ENCODE data around the gene SLC26A2. TPM values are rescaled to one million over a fixed set of nuclear protein-coding genes. Genes with fewer than 3 reads are reported as not detected.

The SLC26A2 gene
- total RNA-seq, 1 experiment from 2014 or later = 43.9 TPM

- Histone ChIP-seq H3K27me3 (replicated peaks; ENCODE audit: control insufficient read depth, insufficient read depth, low read length) (no peaks in the 10 kb centered on the region), H3K4me1 (peaks cover 21% of the 10 kb centered on the region), H3K36me3 (ENCODE audit: control insufficient read depth, insufficient read depth, low read length) (no peaks in the 10 kb centered on the region), H3K4me3 (ENCODE audit: low read depth, low read length) (no peak overlapping the region), H3K9me3 (no peaks in the 10 kb centered on the region)
- ChIA-PET POLR2A (interaction anchor here (1.4 kb wide), 1 partner anchor 23 kb away, joined by 4 read pairs; no protein-coding TSS in a partner anchor), CTCF (interaction anchor here (0.6 to 2.5 kb wide), 3 partner anchors 15 to 101 kb away, joined by 3 to 9 read pairs (median 3); no protein-coding TSS in a partner anchor)
- H3K27me3 Mint-ChIP-seq (ENCODE audit: insufficient read depth, unreplicated experiment) = no peaks in the 10 kb centered on the region
- no peaks in the 10 kb centered on the region for H3K9me3 Mint-ChIP-seq (ENCODE audit: unreplicated experiment)
- H3K4me1 Mint-ChIP-seq (ENCODE audit: low read depth, unreplicated experiment) = peaks cover 24% of the 10 kb centered on the region
- no peak for TF ChIP-seq CTCF (IDR thresholded peaks at IDR 0.05; ENCODE audit: insufficient read depth in 1 of 2, low read depth in 1 of 2, low read length in 1 of 2, severe bottlenecking in 1 of 2, unreplicated experiment in 1 of 2)
- no peak overlapping the region for H3K4me3 Mint-ChIP-seq (ENCODE audit: unreplicated experiment)
- intact Hi-C loops (cut with micrococcal nuclease; ENCODE audit: unreplicated experiment) = no loop called here
- no TSS peak for BruUV-seq (replicated peaks)
- no peak overlapping the region for H3K27ac Mint-ChIP-seq (ENCODE audit: unreplicated experiment)
- DNase-seq = no peak
- no peaks in the 10 kb centered on the region for H3K36me3 Mint-ChIP-seq (ENCODE audit: insufficient read depth, unreplicated experiment)
These were observed 25.1 kb upstream of the SLC26A2 start for GRCh38 chr5:149935431-149935901.

GRCh38 chr5:149936044-149936699 lies 24.4 kb upstream of the SLC26A2 start:
- Mint-ChIP-seq H3K9me3 (ENCODE audit: unreplicated experiment) (no peaks in the 10 kb centered on the region), H3K4me1 (ENCODE audit: low read depth, unreplicated experiment) (peaks cover 29% of the 10 kb centered on the region), H3K4me3 (ENCODE audit: unreplicated experiment) (no peak overlapping the region), H3K27me3 (ENCODE audit: insufficient read depth, unreplicated experiment) (no peaks in the 10 kb centered on the region), H3K36me3 (ENCODE audit: insufficient read depth, unreplicated experiment) (no peaks in the 10 kb centered on the region), H3K27ac (ENCODE audit: unreplicated experiment) (no peak overlapping the region)
- intact Hi-C loops (cut with micrococcal nuclease; ENCODE audit: unreplicated experiment) = no loop called here
- DNase-seq = no peak
- no TSS peak for BruUV-seq (replicated peaks)
- TF ChIP-seq CTCF (IDR thresholded peaks at IDR 0.05; ENCODE audit: insufficient read depth in 1 of 2, low read depth in 1 of 2, low read length in 1 of 2, severe bottlenecking in 1 of 2, unreplicated experiment in 1 of 2) = no peak
- H3K36me3 ChIP-seq (ENCODE audit: control insufficient read depth, insufficient read depth, low read length) = no peaks in the 10 kb centered on the region
- H3K4me3 ChIP-seq (ENCODE audit: low read depth, low read length) = no peak overlapping the region
- H3K4me1 ChIP-seq = peaks cover 28% of the 10 kb centered on the region
- ChIA-PET POLR2A (interaction anchor here (0.8 to 1.4 kb wide), 2 partner anchors 16 to 23 kb away, joined by 4 to 5 read pairs; no protein-coding TSS in a partner anchor), CTCF (interaction anchor here (0.5 to 2.5 kb wide), 4 partner anchors 16 to 204 kb away, joined by 3 to 9 read pairs (median 4); no protein-coding TSS in a partner anchor)
- no peaks in the 10 kb centered on the region for H3K27me3 ChIP-seq (replicated peaks; ENCODE audit: control insufficient read depth, insufficient read depth, low read length)
- no peaks in the 10 kb centered on the region for H3K9me3 ChIP-seq

GRCh38 chr5:149936700-149937091 lies 23.9 kb upstream of the SLC26A2 start:
- intact Hi-C loops (cut with micrococcal nuclease; ENCODE audit: unreplicated experiment) = no loop called here
- Mint-ChIP-seq H3K4me1 (ENCODE audit: low read depth, unreplicated experiment) (peaks cover 34% of the 10 kb centered on the region), H3K4me3 (ENCODE audit: unreplicated experiment) (no peak overlapping the region), H3K36me3 (ENCODE audit: insufficient read depth, unreplicated experiment) (no peaks in the 10 kb centered on the region), H3K27ac (ENCODE audit: unreplicated experiment) (no peak overlapping the region), H3K27me3 (ENCODE audit: insufficient read depth, unreplicated experiment) (no peaks in the 10 kb centered on the region), H3K9me3 (ENCODE audit: unreplicated experiment) (no peaks in the 10 kb centered on the region)
- no peak overlapping the region for H3K4me3 ChIP-seq (ENCODE audit: low read depth, low read length)
- no peaks in the 10 kb centered on the region for H3K36me3 ChIP-seq (ENCODE audit: control insufficient read depth, insufficient read depth, low read length)
- no TSS peak for BruUV-seq (replicated peaks)
- CTCF ChIA-PET = interaction anchor here (2.5 kb wide), 1 partner anchor 22 kb away, joined by 9 read pairs; no protein-coding TSS in a partner anchor
- no peaks in the 10 kb centered on the region for H3K27me3 ChIP-seq (replicated peaks; ENCODE audit: control insufficient read depth, insufficient read depth, low read length)
- DNase-seq = no peak
- peaks cover 33% of the 10 kb centered on the region for H3K4me1 ChIP-seq
- TF ChIP-seq CTCF (IDR thresholded peaks at IDR 0.05; ENCODE audit: insufficient read depth in 1 of 2, low read depth in 1 of 2, low read length in 1 of 2, severe bottlenecking in 1 of 2, unreplicated experiment in 1 of 2) = no peak
- no peaks in the 10 kb centered on the region for H3K9me3 ChIP-seq
- POLR2A ChIA-PET = interaction anchor here (0.8 to 0.9 kb wide), 2 partner anchors 16 to 24 kb away, joined by 5 to 6 read pairs; partner anchors contain the start of gene SLC26A2

Measured in Caco-2 (cell line).